Measurements from ENCODE around the gene GPR141. TPM values are rescaled to one million over a fixed set of nuclear protein-coding genes. Genes with fewer than 3 reads are reported as not detected.

The GPR141 gene
- total and polyA plus RNA-seq, 2 of the 13 experiments (the other 11 are each of a cell fraction or from before 2014, with no cell fraction given) = not detected

DNA sequence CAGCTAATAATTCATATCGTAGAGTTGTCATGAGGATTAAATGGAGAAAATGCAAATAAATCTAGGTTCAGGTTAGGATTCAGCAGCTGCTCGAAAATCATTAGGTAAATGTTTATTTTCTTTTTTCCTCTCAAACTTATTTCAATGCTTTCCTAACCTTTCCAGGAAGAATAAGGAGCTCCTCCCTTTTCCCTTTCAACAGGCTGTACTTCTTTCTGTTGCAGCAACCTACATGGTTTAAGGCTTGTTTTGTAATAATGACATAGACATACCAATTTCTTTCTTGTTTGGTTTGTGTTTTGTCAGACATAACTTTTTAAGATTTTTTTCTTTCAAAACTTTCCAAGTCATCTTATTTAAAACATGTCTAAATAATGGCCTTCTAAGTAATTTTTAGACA lies 18.2 kb downstream of the GPR141 start:
- Histone ChIP-seq H3K79me2 (ENCODE audit: insufficient read depth, low read length) (no peaks in the 10 kb centered on the region), H3K9ac (ENCODE audit: insufficient read depth, low read depth, low read length) (no peak overlapping the region), H3K9me3 (ENCODE audit: low read length) (no peaks in the 10 kb centered on the region), H2AFZ (ENCODE audit: low read length) (no peak overlapping the region), H3K27ac (ENCODE audit: extremely low read length, insufficient read depth, low read length) (no peak overlapping the region), H3K4me1 (ENCODE audit: insufficient read depth, low read length) (no peaks in the 10 kb centered on the region), H3K27me3 (ENCODE audit: control insufficient read depth in 1 of 2, insufficient read depth in 2 of 2, low read length in 2 of 2) (no peaks in the 10 kb centered on the region), H3K4me3 (replicated peaks in 1 of 3; ENCODE audit: insufficient read depth in 1 of 3, low read depth in 2 of 3, low read length in 3 of 3) (no peak overlapping the region), H3K36me3 (replicated peaks in 1 of 2; ENCODE audit: control insufficient read depth in 1 of 2, insufficient read depth in 2 of 2, low read length in 2 of 2) (no peaks in the 10 kb centered on the region), H3K4me2 (ENCODE audit: low read depth, low read length) (no peak overlapping the region), H4K20me1 (ENCODE audit: insufficient read depth, low read length) (no peaks in the 10 kb centered on the region)
- intact Hi-C loops (cut with micrococcal nuclease; ENCODE audit: unreplicated experiment) = no loop called here
- ATAC-seq (no peak), FAIRE-seq (no peak), DNase-seq (ENCODE audit: low spot score) (no peak)
- ChIA-PET POLR2A (no interaction called here), CTCF (ENCODE audit: low intra/inter-chr PET ratio, low total read pairs) (no interaction called here)
- WGBS (ENCODE audit: low lambda C conversion rate) = 2% methylated on average over 2 of the region's 2 CpGs
- BruUV-seq (replicated peaks) = no TSS peak
- in situ Hi-C loops (cut with HindIII; ENCODE audit: extremely low pct_ligation_motif_present, low pct_unique_long_range_greater_than_20kb) = no loop called here
- no peak for TF ChIP-seq EEA1 (CRISPR knock-in tag; IDR thresholded peaks at IDR 0.05; ENCODE audit: borderline replicate concordance)
- no peak for TF ChIP-seq ARHGAP35 (CRISPR knock-in tag; IDR thresholded peaks at IDR 0.05; ENCODE audit: borderline replicate concordance)
- TF ChIP-seq, protein P1, sequence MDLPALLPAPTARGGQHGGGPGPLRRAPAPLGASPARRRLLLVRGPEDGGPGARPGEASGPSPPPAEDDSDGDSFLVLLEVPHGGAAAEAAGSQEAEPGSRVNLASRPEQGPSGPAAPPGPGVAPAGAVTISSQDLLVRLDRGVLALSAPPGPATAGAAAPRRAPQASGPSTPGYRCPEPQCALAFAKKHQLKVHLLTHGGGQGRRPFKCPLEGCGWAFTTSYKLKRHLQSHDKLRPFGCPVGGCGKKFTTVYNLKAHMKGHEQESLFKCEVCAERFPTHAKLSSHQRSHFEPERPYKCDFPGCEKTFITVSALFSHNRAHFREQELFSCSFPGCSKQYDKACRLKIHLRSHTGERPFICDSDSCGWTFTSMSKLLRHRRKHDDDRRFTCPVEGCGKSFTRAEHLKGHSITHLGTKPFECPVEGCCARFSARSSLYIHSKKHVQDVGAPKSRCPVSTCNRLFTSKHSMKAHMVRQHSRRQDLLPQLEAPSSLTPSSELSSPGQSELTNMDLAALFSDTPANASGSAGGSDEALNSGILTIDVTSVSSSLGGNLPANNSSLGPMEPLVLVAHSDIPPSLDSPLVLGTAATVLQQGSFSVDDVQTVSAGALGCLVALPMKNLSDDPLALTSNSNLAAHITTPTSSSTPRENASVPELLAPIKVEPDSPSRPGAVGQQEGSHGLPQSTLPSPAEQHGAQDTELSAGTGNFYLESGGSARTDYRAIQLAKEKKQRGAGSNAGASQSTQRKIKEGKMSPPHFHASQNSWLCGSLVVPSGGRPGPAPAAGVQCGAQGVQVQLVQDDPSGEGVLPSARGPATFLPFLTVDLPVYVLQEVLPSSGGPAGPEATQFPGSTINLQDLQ (CRISPR knock-in tag; IDR thresholded peaks at IDR 0.05) = no peak
- TF ChIP-seq, protein P2, sequence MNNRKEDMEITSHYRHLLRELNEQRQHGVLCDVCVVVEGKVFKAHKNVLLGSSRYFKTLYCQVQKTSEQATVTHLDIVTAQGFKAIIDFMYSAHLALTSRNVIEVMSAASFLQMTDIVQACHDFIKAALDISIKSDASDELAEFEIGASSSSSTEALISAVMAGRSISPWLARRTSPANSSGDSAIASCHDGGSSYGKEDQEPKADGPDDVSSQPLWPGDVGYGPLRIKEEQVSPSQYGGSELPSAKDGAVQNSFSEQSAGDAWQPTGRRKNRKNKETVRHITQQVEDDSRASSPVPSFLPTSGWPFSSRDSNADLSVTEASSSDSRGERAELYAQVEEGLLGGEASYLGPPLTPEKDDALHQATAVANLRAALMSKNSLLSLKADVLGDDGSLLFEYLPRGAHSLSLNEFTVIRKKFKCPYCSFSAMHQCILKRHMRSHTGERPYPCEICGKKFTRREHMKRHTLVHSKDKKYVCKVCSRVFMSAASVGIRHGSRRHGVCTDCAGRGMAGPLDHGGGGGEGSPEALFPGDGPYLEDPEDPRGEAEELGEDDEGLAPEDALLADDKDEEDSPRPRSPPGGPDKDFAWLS (CRISPR knock-in tag; IDR thresholded peaks at IDR 0.05; ENCODE audit: borderline replicate concordance) = no peak
- TF ChIP-seq KDM3A (CRISPR knock-in tag; IDR thresholded peaks at IDR 0.05; ENCODE audit: low read depth) = no peak
- no peak for TF ChIP-seq NR1H2 (CRISPR knock-in tag; IDR thresholded peaks at IDR 0.05; ENCODE audit: borderline replicate concordance, low read depth)
- no peak for TF ChIP-seq ZNF768 (CRISPR knock-in tag; IDR thresholded peaks at IDR 0.05)
- no peak for TF ChIP-seq NBN (conservative IDR thresholded peaks at IDR 0.05)
- TF ChIP-seq ZFP41 (CRISPR knock-in tag; IDR thresholded peaks at IDR 0.05; ENCODE audit: borderline replicate concordance) = no peak
- TF ChIP-seq, protein P3, sequence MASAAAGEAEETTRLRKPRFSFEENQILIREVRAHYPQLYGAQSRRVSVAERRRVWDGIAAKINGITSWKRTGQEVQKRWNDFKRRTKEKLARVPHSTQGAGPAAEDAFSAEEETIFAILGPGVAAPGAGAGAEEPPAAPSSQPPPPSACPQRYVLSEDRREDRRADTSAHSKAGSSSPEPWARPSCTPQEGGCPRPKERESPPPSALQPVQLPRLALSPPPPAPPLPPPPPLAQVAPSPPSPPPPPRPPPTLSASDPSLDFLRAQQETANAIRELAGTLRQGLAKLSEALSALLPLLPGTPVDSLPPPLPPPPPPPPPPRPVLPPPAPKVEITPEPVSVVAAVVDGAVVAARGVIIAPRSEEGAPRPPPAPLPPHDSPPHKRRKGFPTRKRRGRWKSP (CRISPR knock-in tag; IDR thresholded peaks at IDR 0.05) = no peak
- no peak for TF ChIP-seq ZNF510 (CRISPR knock-in tag; IDR thresholded peaks at IDR 0.05; ENCODE audit: low read depth)
- TF ChIP-seq, protein P4, sequence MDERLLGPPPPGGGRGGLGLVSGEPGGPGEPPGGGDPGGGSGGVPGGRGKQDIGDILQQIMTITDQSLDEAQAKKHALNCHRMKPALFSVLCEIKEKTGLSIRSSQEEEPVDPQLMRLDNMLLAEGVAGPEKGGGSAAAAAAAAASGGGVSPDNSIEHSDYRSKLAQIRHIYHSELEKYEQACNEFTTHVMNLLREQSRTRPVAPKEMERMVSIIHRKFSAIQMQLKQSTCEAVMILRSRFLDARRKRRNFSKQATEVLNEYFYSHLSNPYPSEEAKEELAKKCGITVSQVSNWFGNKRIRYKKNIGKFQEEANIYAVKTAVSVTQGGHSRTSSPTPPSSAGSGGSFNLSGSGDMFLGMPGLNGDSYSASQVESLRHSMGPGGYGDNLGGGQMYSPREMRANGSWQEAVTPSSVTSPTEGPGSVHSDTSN (CRISPR knock-in tag; IDR thresholded peaks at IDR 0.05) = no peak
- TF ChIP-seq CBX1 (IDR thresholded peaks at IDR 0.05; ENCODE audit: low read depth) = no peak
- no peak for TF ChIP-seq HOXA5 (CRISPR knock-in tag; IDR thresholded peaks at IDR 0.05)
- TF ChIP-seq, protein P5, sequence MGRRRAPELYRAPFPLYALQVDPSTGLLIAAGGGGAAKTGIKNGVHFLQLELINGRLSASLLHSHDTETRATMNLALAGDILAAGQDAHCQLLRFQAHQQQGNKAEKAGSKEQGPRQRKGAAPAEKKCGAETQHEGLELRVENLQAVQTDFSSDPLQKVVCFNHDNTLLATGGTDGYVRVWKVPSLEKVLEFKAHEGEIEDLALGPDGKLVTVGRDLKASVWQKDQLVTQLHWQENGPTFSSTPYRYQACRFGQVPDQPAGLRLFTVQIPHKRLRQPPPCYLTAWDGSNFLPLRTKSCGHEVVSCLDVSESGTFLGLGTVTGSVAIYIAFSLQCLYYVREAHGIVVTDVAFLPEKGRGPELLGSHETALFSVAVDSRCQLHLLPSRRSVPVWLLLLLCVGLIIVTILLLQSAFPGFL (CRISPR knock-in tag; IDR thresholded peaks at IDR 0.05) = no peak
- TF ChIP-seq ZNF709 (CRISPR knock-in tag; IDR thresholded peaks at IDR 0.05) = no peak
